ENCODE results near the gene RETREG3. TPM values are rescaled to one million over a fixed set of nuclear protein-coding genes. Genes with fewer than 3 reads are reported as not detected.
A peak's percentile ranks its signal among the peaks of the same experiment; 100 is the strongest.

The RETREG3 gene
- total and polyA plus RNA-seq, 2 of the 13 experiments (the other 11 are each of a cell fraction or from before 2014, with no cell fraction given): 47.0 to 55.8 TPM

- TF ChIP-seq GRHL1 (CRISPR knock-in tag; conservative IDR thresholded peaks at IDR 0.05): no peak
- no peak for TF ChIP-seq TCF7L2 (IDR thresholded peaks at IDR 0.05; ENCODE audit: low read depth, low read length)
- TF ChIP-seq KDM5B (CRISPR knock-in tag; IDR thresholded peaks at IDR 0.05; ENCODE audit: borderline replicate concordance): no peak
- TF ChIP-seq ZNF772 (CRISPR knock-in tag; IDR thresholded peaks at IDR 0.05): no peak
- no peak for TF ChIP-seq ZNF737 (CRISPR knock-in tag; IDR thresholded peaks at IDR 0.05; ENCODE audit: borderline replicate concordance)
- TF ChIP-seq ZNF672 (CRISPR knock-in tag; IDR thresholded peaks at IDR 0.05): no peak
- TF ChIP-seq KAT8 (CRISPR knock-in tag; IDR thresholded peaks at IDR 0.05): no peak
- no peak for TF ChIP-seq SMAD3 (CRISPR knock-in tag; IDR thresholded peaks at IDR 0.05)
- TF ChIP-seq RFXAP (CRISPR knock-in tag; IDR thresholded peaks at IDR 0.05; ENCODE audit: borderline replicate concordance): no peak
- no peak for TF ChIP-seq ATF5 (CRISPR knock-in tag; IDR thresholded peaks at IDR 0.05; ENCODE audit: low read depth)
- no peak for TF ChIP-seq ZNF121 (CRISPR knock-in tag; IDR thresholded peaks at IDR 0.05)
- no peak; the same call in 1 of the 2 replicates for TF ChIP-seq SPEN (CRISPR knock-in tag; IDR thresholded peaks at IDR 0.05; ENCODE audit: low read depth)
- no peak; the same call in 1 of the 2 replicates for TF ChIP-seq YEATS4 (CRISPR knock-in tag; IDR thresholded peaks at IDR 0.05; ENCODE audit: borderline replicate concordance)
- TF ChIP-seq NFRKB (IDR thresholded peaks at IDR 0.05): no peak
- peak; percentile 16; the same call in 1 of the 2 replicates for TF ChIP-seq REPIN1 (CRISPR knock-in tag; IDR thresholded peaks at IDR 0.05; ENCODE audit: borderline replicate concordance, low read depth)
- no peak for TF ChIP-seq TIGD3 (CRISPR knock-in tag; IDR thresholded peaks at IDR 0.05; ENCODE audit: borderline replicate concordance)
- TF ChIP-seq HMGXB4 (CRISPR knock-in tag; IDR thresholded peaks at IDR 0.05; ENCODE audit: borderline replicate concordance in 1 of 2, low read depth in 1 of 2): peak; percentile 57 to 70; a peak in 3 of 4 replicates
- TF ChIP-seq PCBP2 (optimal IDR thresholded peaks at IDR 0.05; ENCODE audit: low read depth, low read length, poor library complexity, severe bottlenecking): no peak
- TF ChIP-seq HMGA1 (CRISPR knock-in tag; conservative IDR thresholded peaks at IDR 0.05): no peak
- TF ChIP-seq IKZF4 (CRISPR knock-in tag; IDR thresholded peaks at IDR 0.05; ENCODE audit: borderline replicate concordance, low read depth, not compliant biosample characterization): peak; percentile 76
- TF ChIP-seq ZNF260 (CRISPR knock-in tag; IDR thresholded peaks at IDR 0.05; ENCODE audit: borderline replicate concordance, low read depth): no peak
- no peak for TF ChIP-seq JUND (CRISPR knock-in tag; IDR thresholded peaks at IDR 0.05)
These were observed 77.5 kb downstream of the RETREG3 start (continued) for GRCh38 chr17:42531455-42532354.

All from HepG2 (cell line).